ENCODE data around the gene KIRREL3.

GRCh38 chr11:126669416-126669815 lies 331.2 kb downstream of the KIRREL3 start:
- TF ChIP-seq ZNF274 (IDR thresholded peaks at IDR 0.05; ENCODE audit: low read depth, low read length) (no peak), SUZ12 (IDR thresholded peaks at IDR 0.05; ENCODE audit: extremely low read depth, insufficient read depth, insufficient read length) (no peak)

Measured in NT2/D1 (cell line).